Effector memory CD4-positive, alpha-beta T cell (primary cell): ENCODE data around the gene PLA2R1.

Experiments used
- DNase-seq, 3 donors: peaks; one replicate each; pipeline ENCODE4 v3.0.0-alpha.2; 2020
- H3K27ac ChIP-seq: 2 replicates; pipeline ENCODE4 v1.7.0; 2013; ENCODE audit warnings: mild to moderate bottlenecking, low read length, moderate library complexity; ENCODE audit not compliant: insufficient read depth, poor library complexity, severe bottlenecking
- H3K27me3 ChIP-seq: replicated peaks from 2 replicates; pipeline ENCODE4 v1.7.0; 2013; ENCODE audit warnings: mild to moderate bottlenecking, low read length; ENCODE audit not compliant: insufficient read depth, control insufficient read depth, poor library complexity, severe bottlenecking
- H3K36me3 ChIP-seq: 2 replicates; pipeline ENCODE4 v1.7.0; 2013; ENCODE audit warnings: mild to moderate bottlenecking, low read length, moderate library complexity; ENCODE audit not compliant: control insufficient read depth, insufficient read depth
- H3K4me1 ChIP-seq: 2 replicates; pipeline ENCODE4 v1.7.0; 2013; ENCODE audit warnings: low read length, mild to moderate bottlenecking; ENCODE audit not compliant: control insufficient read depth, insufficient read depth, poor library complexity, severe bottlenecking
- H3K4me3 ChIP-seq: 2 replicates; pipeline ENCODE4 v1.7.0; 2013; ENCODE audit warnings: low read length, low read depth, mild to moderate bottlenecking; ENCODE audit not compliant: insufficient read depth, poor library complexity, severe bottlenecking
- H3K9me3 ChIP-seq: 2 replicates; pipeline ENCODE4 v1.7.0; 2013; ENCODE audit warnings: mild to moderate bottlenecking, low read length, moderate library complexity; ENCODE audit not compliant: control insufficient read depth
- total RNA-seq, 3 donors: gene quantifications; one replicate each; lab custom pipeline; 2026; lab: John Stamatoyannopoulos, UW

Gene PLA2R1
- 0 reads per million in 3 donors for total RNA-seq

- Histone ChIP-seq H3K4me1 (peaks cover 10% of the 10 kb centered on the region), H3K9me3 (no peaks in the 10 kb centered on the region), H3K36me3 (no peaks in the 10 kb centered on the region), H3K27me3 (peaks cover 16% of the 10 kb centered on the region), H3K27ac (no peak within 1 kb of the TSS), H3K4me3 (peak within 1 kb of the TSS; percentile 25)
- no peak for DNase-seq
These were observed at the start of gene PLA2R1 for GRCh38 chr2:160062292-160063005. Gene PLA2R1 (minus strand): TSS chr2:160062615. CDS start chr2:160062403, 212 bp downstream.

GRCh38 chr2:160110674-160111239 is 48.3 kb upstream of the PLA2R1 start:
- no peaks in the 10 kb centered on the region for H3K27me3 ChIP-seq
- no peak for DNase-seq
- H3K9me3 ChIP-seq: no peaks in the 10 kb centered on the region
- H3K4me1 ChIP-seq: no peaks in the 10 kb centered on the region
- H3K36me3 ChIP-seq: no peaks in the 10 kb centered on the region
- H3K27ac ChIP-seq: no peak overlapping the region
- no peak overlapping the region for H3K4me3 ChIP-seq

GRCh38 chr2:160109939-160110673 is 47.7 kb upstream of the PLA2R1 start:
- Histone ChIP-seq H3K4me3 (no peak overlapping the region), H3K4me1 (no peaks in the 10 kb centered on the region), H3K36me3 (no peaks in the 10 kb centered on the region), H3K27ac (no peak overlapping the region), H3K27me3 (no peaks in the 10 kb centered on the region), H3K9me3 (no peaks in the 10 kb centered on the region)
- peak; percentile 2 to 28 (median 3) for DNase-seq

GRCh38 chr2:160109243-160109642 is 46.8 kb upstream of the PLA2R1 start:
- no peak overlapping the region for H3K4me3 ChIP-seq
- H3K27me3 ChIP-seq: no peaks in the 10 kb centered on the region
- DNase-seq: no peak
- H3K36me3 ChIP-seq: no peaks in the 10 kb centered on the region
- H3K9me3 ChIP-seq: no peaks in the 10 kb centered on the region
- no peak overlapping the region for H3K27ac ChIP-seq
- no peaks in the 10 kb centered on the region for H3K4me1 ChIP-seq

GRCh38 chr2:160108646-160109045 is 46.2 kb upstream of the PLA2R1 start:
- Histone ChIP-seq H3K36me3 (no peaks in the 10 kb centered on the region), H3K27me3 (no peaks in the 10 kb centered on the region), H3K27ac (no peak overlapping the region), H3K4me1 (no peaks in the 10 kb centered on the region), H3K9me3 (no peaks in the 10 kb centered on the region), H3K4me3 (no peak overlapping the region)
- no peak for DNase-seq

- Histone ChIP-seq H3K9me3 (no peaks in the 10 kb centered on the region), H3K4me1 (no peaks in the 10 kb centered on the region), H3K27ac (no peak overlapping the region), H3K27me3 (no peaks in the 10 kb centered on the region), H3K4me3 (no peak overlapping the region), H3K36me3 (no peaks in the 10 kb centered on the region)
- no peak for DNase-seq
These were observed 43.0 kb upstream of the PLA2R1 start for GRCh38 chr2:160105366-160105765.

GRCh38 chr2:160104115-160104514 is 41.7 kb upstream of the PLA2R1 start:
- no peaks in the 10 kb centered on the region for H3K36me3 ChIP-seq
- H3K9me3 ChIP-seq: no peaks in the 10 kb centered on the region
- no peak for DNase-seq
- no peak overlapping the region for H3K27ac ChIP-seq
- no peaks in the 10 kb centered on the region for H3K27me3 ChIP-seq
- H3K4me3 ChIP-seq: no peak overlapping the region
- H3K4me1 ChIP-seq: no peaks in the 10 kb centered on the region

- Histone ChIP-seq H3K4me3 (no peak overlapping the region), H3K9me3 (no peaks in the 10 kb centered on the region), H3K27me3 (peaks cover 5% of the 10 kb centered on the region), H3K36me3 (no peaks in the 10 kb centered on the region), H3K27ac (no peak overlapping the region), H3K4me1 (no peaks in the 10 kb centered on the region)
- no peak for DNase-seq
These were observed 34.9 kb upstream of the PLA2R1 start for GRCh38 chr2:160097326-160097725.

- H3K27ac ChIP-seq: no peak overlapping the region
- peaks cover 5% of the 10 kb centered on the region for H3K27me3 ChIP-seq
- no peak overlapping the region for H3K4me3 ChIP-seq
- no peak for DNase-seq
- no peaks in the 10 kb centered on the region for H3K4me1 ChIP-seq
- H3K36me3 ChIP-seq: no peaks in the 10 kb centered on the region
- H3K9me3 ChIP-seq: no peaks in the 10 kb centered on the region
These were observed 34.0 kb upstream of the PLA2R1 start for GRCh38 chr2:160096409-160096808.

- Histone ChIP-seq H3K36me3 (no peaks in the 10 kb centered on the region), H3K9me3 (peaks cover 19% of the 10 kb centered on the region), H3K4me1 (no peaks in the 10 kb centered on the region), H3K4me3 (no peak overlapping the region), H3K27me3 (peaks cover 5% of the 10 kb centered on the region), H3K27ac (no peak overlapping the region)
- DNase-seq: no peak
These were observed 30.0 kb upstream of the PLA2R1 start for GRCh38 chr2:160092445-160092844.
